ENCODE measurements around the gene TMEM164.
"Not testable (repeated sequence)": the region's sequence is repeated elsewhere in the genome, so short reads cannot be mapped to it uniquely, and the experiment has no call there.

The TMEM164 gene

DNA sequence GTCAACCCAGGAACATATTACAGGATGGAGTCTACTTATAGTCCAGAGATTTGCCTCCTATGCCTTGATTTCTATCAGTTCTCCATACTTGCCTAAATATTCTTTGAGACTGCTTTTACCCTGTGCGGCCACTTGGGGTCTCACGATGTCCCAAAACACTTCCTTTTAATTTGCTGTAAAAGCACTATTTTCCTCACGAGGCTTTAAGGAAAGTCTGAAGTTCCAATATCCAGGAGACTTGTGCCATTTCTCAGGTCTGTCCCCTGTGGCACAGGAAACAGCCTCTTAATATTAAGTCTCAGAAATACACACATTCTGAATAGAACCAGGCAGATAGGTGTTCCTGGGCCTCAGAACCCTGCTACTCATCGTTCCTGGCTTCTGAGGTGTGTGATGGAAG lies 142.9 kb downstream of the TMEM164 start:
- no peak for TF ChIP-seq TAF1 (IDR thresholded peaks at IDR 0.05; ENCODE audit: borderline replicate concordance, low read depth, low read length)
- TF ChIP-seq POLR2A (IDR thresholded peaks at IDR 0.05; ENCODE audit: low read depth, low read length) = no peak
- no peak for TF ChIP-seq POLR2AphosphoS5 (IDR thresholded peaks at IDR 0.05; ENCODE audit: low read depth, low read length)
- DNase-seq (ENCODE audit: insufficient read length) (no peak), FAIRE-seq (peak; percentile 65)

DNA sequence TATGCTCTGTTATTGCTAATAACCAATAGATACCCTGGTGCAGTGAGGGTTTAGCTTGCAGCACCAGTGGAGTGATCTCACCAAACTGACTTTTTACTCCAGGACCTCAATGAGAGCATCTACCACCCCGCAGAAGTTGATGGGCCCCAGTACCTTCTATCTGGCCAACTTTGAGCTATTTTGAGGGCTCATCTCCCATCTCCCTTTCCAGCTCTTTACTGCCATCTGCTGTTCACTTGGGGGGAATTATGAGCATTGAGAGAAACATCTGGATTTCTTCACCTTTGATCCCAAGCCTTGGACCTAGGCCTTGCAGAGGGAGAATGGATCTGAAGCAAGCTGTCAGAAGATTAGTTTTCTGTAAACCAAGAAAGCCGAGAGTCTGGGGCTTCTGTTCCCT lies 143.6 kb downstream of the TMEM164 start:
- no peak for DNase-seq (ENCODE audit: insufficient read length)
- peak; percentile 93 for FAIRE-seq
- no peak for TF ChIP-seq TAF1 (IDR thresholded peaks at IDR 0.05; ENCODE audit: borderline replicate concordance, low read depth, low read length)
- TF ChIP-seq POLR2A (IDR thresholded peaks at IDR 0.05; ENCODE audit: low read depth, low read length) = no peak
- TF ChIP-seq POLR2AphosphoS5 (IDR thresholded peaks at IDR 0.05; ENCODE audit: low read depth, low read length) = no peak

GRCh38 chrX:110153244-110153643 lies 150.3 kb downstream of the TMEM164 start:
- no peak for TF ChIP-seq TAF1 (IDR thresholded peaks at IDR 0.05; ENCODE audit: borderline replicate concordance, low read depth, low read length)
- no peak for TF ChIP-seq POLR2A (IDR thresholded peaks at IDR 0.05; ENCODE audit: low read depth, low read length)
- TF ChIP-seq POLR2AphosphoS5 (IDR thresholded peaks at IDR 0.05; ENCODE audit: low read depth, low read length) = no peak
- DNase-seq (ENCODE audit: insufficient read length) = no peak
- no peak for FAIRE-seq

DNA sequence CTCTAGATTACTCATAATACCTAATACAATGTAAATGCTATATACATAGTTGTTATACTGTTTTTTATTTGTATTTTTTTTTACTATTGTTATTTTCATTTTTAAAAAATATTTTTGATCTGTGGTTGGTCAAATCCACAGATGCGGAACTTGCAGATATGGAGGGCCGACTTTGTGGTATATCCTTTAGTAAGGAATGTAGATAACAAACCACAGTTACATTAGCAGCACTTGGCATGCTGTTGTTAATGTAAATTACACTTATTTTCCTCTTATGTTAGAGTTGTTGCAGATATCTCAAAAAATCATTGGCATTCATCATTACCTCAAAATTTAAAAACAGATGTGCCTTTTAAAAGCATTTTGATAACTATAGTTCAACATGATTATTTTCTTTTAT lies 151.0 kb downstream of the TMEM164 start:
- DNase-seq (ENCODE audit: insufficient read length) = no peak
- FAIRE-seq = no peak

DNA sequence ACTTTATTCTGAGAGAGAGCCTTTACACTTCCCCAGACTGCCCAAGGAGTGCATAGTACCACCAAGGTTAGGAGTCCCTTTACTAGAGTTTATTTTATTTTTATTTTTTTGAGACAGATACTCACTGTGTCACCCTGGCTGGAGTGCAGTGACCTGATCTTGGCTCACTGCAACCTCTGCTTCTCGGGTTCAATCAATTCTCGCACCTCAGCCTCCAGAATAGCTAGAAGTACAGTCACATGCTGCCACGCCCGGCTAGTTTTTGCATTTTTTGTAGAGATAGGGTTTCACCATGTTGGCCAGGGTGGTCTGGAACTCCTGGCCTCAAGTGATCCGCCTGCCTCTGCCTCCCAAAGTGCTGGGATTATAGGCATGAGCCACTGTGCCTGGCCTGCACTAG lies 151.4 kb downstream of the TMEM164 start:
- not testable (repeated sequence) for FAIRE-seq; DNase-seq (ENCODE audit: insufficient read length)

More for the DNA sequence above, 151.0 kb downstream of the TMEM164 start:
- TF ChIP-seq POLR2A (IDR thresholded peaks at IDR 0.05; ENCODE audit: low read depth, low read length) (no peak), TAF1 (IDR thresholded peaks at IDR 0.05; ENCODE audit: borderline replicate concordance, low read depth, low read length) (no peak), POLR2AphosphoS5 (IDR thresholded peaks at IDR 0.05; ENCODE audit: low read depth, low read length) (no peak)

GRCh38 chrX:110155759-110156158 lies 152.8 kb downstream of the TMEM164 start:
- FAIRE-seq = no peak

DNA sequence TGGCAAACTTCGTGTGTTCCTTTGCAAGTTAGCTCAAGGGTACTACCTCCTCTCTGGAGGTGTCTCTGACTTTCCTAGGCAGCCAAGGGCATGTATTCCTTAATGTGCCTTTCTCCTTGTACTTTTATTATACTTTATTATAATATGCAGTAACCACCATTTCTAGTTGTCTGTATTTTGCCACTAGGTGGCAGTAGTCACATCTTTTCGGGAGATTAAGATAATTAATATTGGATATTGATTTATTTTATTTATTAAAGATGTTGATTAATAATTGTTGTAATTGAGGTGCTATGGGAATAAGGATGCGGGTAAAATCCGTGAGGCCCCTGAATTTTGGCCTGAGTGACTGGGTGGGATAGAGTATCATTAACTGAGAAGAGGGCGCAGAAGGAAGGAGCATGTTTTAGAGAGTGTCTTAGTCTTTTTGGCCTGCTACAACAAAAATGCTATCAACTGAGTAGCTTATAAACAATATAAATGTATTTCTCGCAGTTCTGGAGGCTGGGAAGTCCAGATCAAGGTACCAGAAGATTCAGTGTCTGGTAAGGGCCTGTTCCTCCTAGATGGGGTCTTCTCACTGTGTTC lies 153.3 kb downstream of the TMEM164 start:
- no peak for DNase-seq (ENCODE audit: insufficient read length)
- TF ChIP-seq POLR2AphosphoS5 (IDR thresholded peaks at IDR 0.05; ENCODE audit: low read depth, low read length) (no peak), TAF1 (IDR thresholded peaks at IDR 0.05; ENCODE audit: borderline replicate concordance, low read depth, low read length) (no peak)
- no peak for FAIRE-seq

More at GRCh38 chrX:110155759-110156158, 152.8 kb downstream of the TMEM164 start:
- no peak for TF ChIP-seq POLR2A (IDR thresholded peaks at IDR 0.05; ENCODE audit: low read depth, low read length)
- no peak for TF ChIP-seq TAF1 (IDR thresholded peaks at IDR 0.05; ENCODE audit: borderline replicate concordance, low read depth, low read length)
- no peak for TF ChIP-seq POLR2AphosphoS5 (IDR thresholded peaks at IDR 0.05; ENCODE audit: low read depth, low read length)
- DNase-seq (ENCODE audit: insufficient read length) = no peak

- DNase-seq (ENCODE audit: insufficient read length) = no peak
- TF ChIP-seq TAF1 (IDR thresholded peaks at IDR 0.05; ENCODE audit: borderline replicate concordance, low read depth, low read length) (no peak), POLR2AphosphoS5 (IDR thresholded peaks at IDR 0.05; ENCODE audit: low read depth, low read length) (no peak), POLR2A (IDR thresholded peaks at IDR 0.05; ENCODE audit: low read depth, low read length) (no peak)
- no peak for FAIRE-seq
Measured at GRCh38 chrX:110157444-110157843, 154.5 kb downstream of the TMEM164 start.

DNA sequence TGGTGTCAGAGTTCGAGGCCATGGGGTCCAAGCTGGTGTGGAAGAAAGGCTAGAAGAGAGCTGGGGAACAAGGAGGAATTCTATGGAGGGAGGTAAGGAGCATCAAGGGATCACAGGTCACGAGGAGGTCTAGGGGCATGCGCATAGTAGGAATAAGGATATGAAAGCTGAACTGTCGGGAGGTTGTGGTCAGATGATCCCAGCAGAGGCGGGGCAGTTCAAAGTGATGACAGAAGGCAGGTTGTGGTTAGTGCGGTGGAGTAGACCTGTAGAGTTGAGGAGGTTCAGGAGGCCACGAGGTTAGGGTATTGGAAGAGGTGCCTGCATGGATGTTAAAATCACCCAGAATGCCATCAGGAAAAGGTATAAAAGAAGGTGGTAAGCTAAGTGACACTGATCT lies 156.3 kb downstream of the TMEM164 start:
- TF ChIP-seq POLR2A (IDR thresholded peaks at IDR 0.05; ENCODE audit: low read depth, low read length) (no peak), TAF1 (IDR thresholded peaks at IDR 0.05; ENCODE audit: borderline replicate concordance, low read depth, low read length) (no peak), POLR2AphosphoS5 (IDR thresholded peaks at IDR 0.05; ENCODE audit: low read depth, low read length) (no peak)
- DNase-seq (ENCODE audit: insufficient read length) (no peak), FAIRE-seq (peak; percentile 30)

GRCh38 chrX:110159865-110160264 lies 157.0 kb downstream of the TMEM164 start:
- peak; percentile 81 for FAIRE-seq

DNA sequence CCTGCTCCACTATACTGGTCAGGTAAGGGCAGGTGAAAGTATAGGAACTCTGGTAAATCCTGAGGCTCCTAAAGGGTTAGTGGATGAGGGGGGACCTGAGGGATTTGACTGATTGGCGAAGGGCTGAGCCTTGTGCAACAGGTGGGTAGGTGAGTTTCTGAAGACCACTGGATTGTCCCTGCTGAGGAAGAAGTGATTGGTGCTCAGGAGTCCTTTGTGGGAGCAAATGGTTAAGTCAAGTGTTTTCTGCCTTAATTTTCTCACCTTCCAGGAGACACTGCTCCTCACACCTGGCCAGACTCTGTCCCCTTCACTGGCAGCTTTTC lies 158.4 kb downstream of the TMEM164 start:
- TF ChIP-seq POLR2A (IDR thresholded peaks at IDR 0.05; ENCODE audit: low read depth, low read length) (no peak), POLR2AphosphoS5 (IDR thresholded peaks at IDR 0.05; ENCODE audit: low read depth, low read length) (no peak), TAF1 (IDR thresholded peaks at IDR 0.05; ENCODE audit: borderline replicate concordance, low read depth, low read length) (no peak)
- no peak for FAIRE-seq
- no peak for DNase-seq (ENCODE audit: insufficient read length)

More at GRCh38 chrX:110159865-110160264, 157.0 kb downstream of the TMEM164 start:
- no peak for TF ChIP-seq POLR2A (IDR thresholded peaks at IDR 0.05; ENCODE audit: low read depth, low read length)
- no peak for TF ChIP-seq POLR2AphosphoS5 (IDR thresholded peaks at IDR 0.05; ENCODE audit: low read depth, low read length)
- TF ChIP-seq TAF1 (IDR thresholded peaks at IDR 0.05; ENCODE audit: borderline replicate concordance, low read depth, low read length) = no peak
- no peak for DNase-seq (ENCODE audit: insufficient read length)

- TF ChIP-seq POLR2A (IDR thresholded peaks at IDR 0.05; ENCODE audit: low read depth, low read length) (no peak), POLR2AphosphoS5 (IDR thresholded peaks at IDR 0.05; ENCODE audit: low read depth, low read length) (no peak), TAF1 (IDR thresholded peaks at IDR 0.05; ENCODE audit: borderline replicate concordance, low read depth, low read length) (no peak)
- FAIRE-seq = no peak
- DNase-seq (ENCODE audit: insufficient read length) = no peak
Measured at GRCh38 chrX:110162131-110162530, 159.2 kb downstream of the TMEM164 start.

GRCh38 chrX:110162867-110163266 lies 160.0 kb downstream of the TMEM164 start:
- DNase-seq (ENCODE audit: insufficient read length) (no peak), FAIRE-seq (no peak)
- TF ChIP-seq POLR2A (IDR thresholded peaks at IDR 0.05; ENCODE audit: low read depth, low read length) (no peak), POLR2AphosphoS5 (IDR thresholded peaks at IDR 0.05; ENCODE audit: low read depth, low read length) (no peak), TAF1 (IDR thresholded peaks at IDR 0.05; ENCODE audit: borderline replicate concordance, low read depth, low read length) (no peak)

Measured in GM12892 (cell line).